Measurements from ENCODE around the gene RNF14.

DNA sequence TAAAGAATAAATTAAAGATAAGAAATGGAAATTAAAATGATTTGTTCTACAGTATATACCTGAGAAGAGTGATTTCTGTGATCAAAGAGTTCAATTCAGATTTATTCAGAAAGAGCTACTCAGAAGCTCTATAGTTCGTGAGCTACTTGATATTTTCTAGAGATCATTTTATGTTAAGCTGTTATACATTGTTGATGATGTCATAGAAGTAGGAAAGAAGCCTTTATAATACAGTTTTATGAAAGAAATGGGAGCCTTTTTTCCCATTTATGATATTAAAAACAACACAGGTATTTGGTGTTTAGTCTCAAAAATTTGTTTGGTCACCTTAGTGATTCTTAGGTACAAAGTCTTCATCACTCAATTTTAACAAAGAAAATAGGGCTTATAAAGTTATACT, 20.8 kb downstream of the RNF14 start:
- no peak for TF ChIP-seq CTCF (IDR thresholded peaks at IDR 0.05)
- no peak for TF ChIP-seq ZFX (IDR thresholded peaks at IDR 0.05; ENCODE audit: borderline replicate concordance)
